NCI-H2029 (cell line): ENCODE measurements around the gene BLOC1S4.
"Not testable (repeated sequence)": the region's sequence is repeated elsewhere in the genome, so short reads cannot be mapped to it uniquely, and the experiment has no call there.

Experiments used
- DNase-seq: peaks from one replicate; lab custom pipeline; 2025; lab: John Stamatoyannopoulos, UW

Gene BLOC1S4

GRCh38 chr4:6718932-6719610, 3.1 kb downstream of the BLOC1S4 start:
- no peak for DNase-seq

- DNase-seq = no peak
Measured at GRCh38 chr4:6719611-6720179, 3.7 kb downstream of the BLOC1S4 start.

GRCh38 chr4:6720202-6720699, 4.3 kb downstream of the BLOC1S4 start:
- peak; percentile 74 for DNase-seq

GRCh38 chr4:6721121-6721520, 5.1 kb downstream of the BLOC1S4 start:
- DNase-seq = no peak

- DNase-seq = no peak
Measured at GRCh38 chr4:6722891-6723290, 6.9 kb downstream of the BLOC1S4 start.

GRCh38 chr4:6723851-6724250, 7.9 kb downstream of the BLOC1S4 start:
- no peak for DNase-seq

GRCh38 chr4:6724421-6725111, 8.6 kb downstream of the BLOC1S4 start:
- no peak for DNase-seq

GRCh38 chr4:6725427-6725961, 9.5 kb downstream of the BLOC1S4 start:
- DNase-seq = not testable (repeated sequence)

GRCh38 chr4:6727081-6727942, 11.3 kb downstream of the BLOC1S4 start:
- DNase-seq = no peak

- no peak for DNase-seq
Measured at GRCh38 chr4:6727943-6728250, 11.9 kb downstream of the BLOC1S4 start.

GRCh38 chr4:6728320-6729029, 12.5 kb downstream of the BLOC1S4 start:
- DNase-seq = no peak

- DNase-seq = no peak
Measured at GRCh38 chr4:6730603-6731317, 14.8 kb downstream of the BLOC1S4 start.

GRCh38 chr4:6731318-6731675, 15.3 kb downstream of the BLOC1S4 start:
- no peak for DNase-seq

GRCh38 chr4:6731780-6732179, 15.8 kb downstream of the BLOC1S4 start:
- DNase-seq = no peak

GRCh38 chr4:6732441-6733357, 16.7 kb downstream of the BLOC1S4 start:
- no peak for DNase-seq

- DNase-seq = no peak
Measured at GRCh38 chr4:6733358-6734164, 17.6 kb downstream of the BLOC1S4 start.

- no peak for DNase-seq
Measured at GRCh38 chr4:6734165-6734786, 18.3 kb downstream of the BLOC1S4 start.

GRCh38 chr4:6739920-6740319, 23.9 kb downstream of the BLOC1S4 start:
- no peak for DNase-seq

- no peak for DNase-seq
Measured at GRCh38 chr4:6740347-6740746, 24.4 kb downstream of the BLOC1S4 start.
